Measurements from ENCODE around the gene LRCH1. TPM values are rescaled to one million over a fixed set of nuclear protein-coding genes. Genes with fewer than 3 reads are reported as not detected.

LRCH1 gene
- total and polyA plus RNA-seq, 2 of the 4 experiments (the other 2 are of a cell fraction): 7.0 to 8.8 TPM

DNA sequence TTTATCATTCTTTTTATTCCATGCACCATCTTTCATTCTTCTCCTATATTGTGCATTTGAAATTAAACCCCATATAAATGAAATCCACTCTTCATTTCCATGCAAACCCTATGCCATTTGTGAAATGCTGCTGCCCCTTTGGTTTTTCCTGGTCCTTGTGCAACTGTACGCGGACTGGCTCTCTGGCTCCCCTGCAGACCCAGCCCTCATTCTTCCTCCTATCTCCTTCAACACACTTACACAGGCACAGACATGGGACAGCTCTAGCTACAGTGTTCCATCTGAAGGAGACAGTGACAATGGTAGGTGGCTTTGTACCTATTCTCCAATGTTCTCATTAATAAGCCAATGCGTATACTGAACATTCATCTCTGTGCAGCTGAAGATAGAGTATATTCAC is 162.4 kb downstream of the LRCH1 start:
- H3K18ac ChIP-seq (ENCODE audit: low read depth, low read length): no peak overlapping the region
- ATAC-seq (ENCODE audit: low read depth): no peak
- H2AFZ ChIP-seq (replicated peaks; ENCODE audit: low read length, poor library complexity): no peak overlapping the region
- H3K9ac ChIP-seq (ENCODE audit: low read depth, low read length): no peak overlapping the region
- H2AK5ac ChIP-seq (ENCODE audit: low read depth, low read length): no peak overlapping the region
- TF ChIP-seq SMC3 (IDR thresholded peaks at IDR 0.05; ENCODE audit: low read depth, low read length): no peak
- no peak for TF ChIP-seq MXI1 (IDR thresholded peaks at IDR 0.05; ENCODE audit: borderline replicate concordance, low read depth, low read length)
- TF ChIP-seq RAD21 (IDR thresholded peaks at IDR 0.05; ENCODE audit: low read length): no peak
- TF ChIP-seq CHD1 (IDR thresholded peaks at IDR 0.05; ENCODE audit: low read depth, low read length): no peak
- no peak for TF ChIP-seq NFE2L2 (IDR thresholded peaks at IDR 0.05; ENCODE audit: low read depth, low read length)
- TF ChIP-seq RFX5 (IDR thresholded peaks at IDR 0.05; ENCODE audit: low read depth, low read length): no peak
- TF ChIP-seq, protein P1, sequence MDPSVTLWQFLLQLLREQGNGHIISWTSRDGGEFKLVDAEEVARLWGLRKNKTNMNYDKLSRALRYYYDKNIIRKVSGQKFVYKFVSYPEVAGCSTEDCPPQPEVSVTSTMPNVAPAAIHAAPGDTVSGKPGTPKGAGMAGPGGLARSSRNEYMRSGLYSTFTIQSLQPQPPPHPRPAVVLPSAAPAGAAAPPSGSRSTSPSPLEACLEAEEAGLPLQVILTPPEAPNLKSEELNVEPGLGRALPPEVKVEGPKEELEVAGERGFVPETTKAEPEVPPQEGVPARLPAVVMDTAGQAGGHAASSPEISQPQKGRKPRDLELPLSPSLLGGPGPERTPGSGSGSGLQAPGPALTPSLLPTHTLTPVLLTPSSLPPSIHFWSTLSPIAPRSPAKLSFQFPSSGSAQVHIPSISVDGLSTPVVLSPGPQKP (IDR thresholded peaks at IDR 0.05; ENCODE audit: borderline replicate concordance, low read depth, low read length): no peak
- TF ChIP-seq POLR2A (IDR thresholded peaks at IDR 0.05; ENCODE audit: low read depth, low read length): no peak
- TF ChIP-seq, protein P2, sequence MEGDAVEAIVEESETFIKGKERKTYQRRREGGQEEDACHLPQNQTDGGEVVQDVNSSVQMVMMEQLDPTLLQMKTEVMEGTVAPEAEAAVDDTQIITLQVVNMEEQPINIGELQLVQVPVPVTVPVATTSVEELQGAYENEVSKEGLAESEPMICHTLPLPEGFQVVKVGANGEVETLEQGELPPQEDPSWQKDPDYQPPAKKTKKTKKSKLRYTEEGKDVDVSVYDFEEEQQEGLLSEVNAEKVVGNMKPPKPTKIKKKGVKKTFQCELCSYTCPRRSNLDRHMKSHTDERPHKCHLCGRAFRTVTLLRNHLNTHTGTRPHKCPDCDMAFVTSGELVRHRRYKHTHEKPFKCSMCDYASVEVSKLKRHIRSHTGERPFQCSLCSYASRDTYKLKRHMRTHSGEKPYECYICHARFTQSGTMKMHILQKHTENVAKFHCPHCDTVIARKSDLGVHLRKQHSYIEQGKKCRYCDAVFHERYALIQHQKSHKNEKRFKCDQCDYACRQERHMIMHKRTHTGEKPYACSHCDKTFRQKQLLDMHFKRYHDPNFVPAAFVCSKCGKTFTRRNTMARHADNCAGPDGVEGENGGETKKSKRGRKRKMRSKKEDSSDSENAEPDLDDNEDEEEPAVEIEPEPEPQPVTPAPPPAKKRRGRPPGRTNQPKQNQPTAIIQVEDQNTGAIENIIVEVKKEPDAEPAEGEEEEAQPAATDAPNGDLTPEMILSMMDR (conservative IDR thresholded peaks at IDR 0.05; ENCODE audit: low read depth, low read length): no peak
- TF ChIP-seq BHLHE40 (IDR thresholded peaks at IDR 0.05; ENCODE audit: low read depth, low read length): no peak
- no peak for TF ChIP-seq MAZ (IDR thresholded peaks at IDR 0.05; ENCODE audit: borderline replicate concordance, low read depth, low read length)
- no peak for TF ChIP-seq MAFK (IDR thresholded peaks at IDR 0.05; ENCODE audit: low read depth, low read length)
- in situ Hi-C loops (cut with MboI; ENCODE audit: low sequenced_read_pairs): no loop called here
- dilution Hi-C loops (cut with HindIII; ENCODE audit: low sequenced_read_pairs, unreplicated experiment): no loop called here
- H2AK9ac ChIP-seq (replicated peaks; ENCODE audit: low read depth, low read length, poor library complexity): no peak overlapping the region
- no peak for DNase-seq
- peaks cover under 1% of the 10 kb centered on the region; the same call in 1 of the 2 replicates for H3K9me1 ChIP-seq (ENCODE audit: insufficient read depth, low read length)
- no peak overlapping the region for H4K91ac ChIP-seq (ENCODE audit: insufficient read depth, low read depth, low read length)
- 0 out of 2 replicates have a peak, but pooled peaks cover 1% of the 10 kb centered on the region for H3K4me1 ChIP-seq (ENCODE audit: control insufficient read depth, insufficient read depth, low read length)
- H3K56ac ChIP-seq (ENCODE audit: extremely low read depth, insufficient read depth, low read length): no peak overlapping the region
- no peak overlapping the region for H3K4me3 ChIP-seq (ENCODE audit: insufficient read depth, low read depth, low read length)
- no peak overlapping the region for H4K5ac ChIP-seq (ENCODE audit: low read depth, low read length)
- no peak overlapping the region for H3K4me2 ChIP-seq (ENCODE audit: low read depth, low read length)
- no peak overlapping the region for H2BK20ac ChIP-seq (ENCODE audit: low read depth, low read length)
- WGBS, 2 experiments (ENCODE audit: extremely low coverage in 2 of 2, insufficient read length in 1 of 2): no CpG with 5 or more reads among the region's 3 CpGs
- no peak overlapping the region for H3K23ac ChIP-seq (ENCODE audit: low read depth, low read length)
- no peaks in the 10 kb centered on the region for H4K20me1 ChIP-seq (ENCODE audit: insufficient read depth, low read length)
- no peak overlapping the region for H4K8ac ChIP-seq (ENCODE audit: low read depth in 2 of 2, low read length in 2 of 2)
- intact Hi-C loops (cut with micrococcal nuclease): no loop called here
- H3K36me3 ChIP-seq (ENCODE audit: control insufficient read depth, insufficient read depth, low read length): peaks cover 11% of the 10 kb centered on the region
- H3K14ac ChIP-seq (replicated peaks; ENCODE audit: low read depth, low read length): no peak overlapping the region
- no peaks in the 10 kb centered on the region for H3K9me3 ChIP-seq (ENCODE audit: control insufficient read depth, insufficient read depth, low read length)
- H2BK5ac ChIP-seq (ENCODE audit: low read depth, low read length, poor library complexity, severe bottlenecking): no peak overlapping the region
- no peaks in the 10 kb centered on the region for H3K27me3 ChIP-seq (ENCODE audit: control insufficient read depth, insufficient read depth, low read length)
- no TSS peak for BruUV-seq (replicated peaks)
- no peak overlapping the region for H3K4ac ChIP-seq (ENCODE audit: low read depth, low read length)
- no peaks in the 10 kb centered on the region for H3K79me1 ChIP-seq (ENCODE audit: low read depth in 1 of 2, low read length in 2 of 2)
- CTCF ChIA-PET: no interaction called here
- no peak overlapping the region for H2BK120ac ChIP-seq (ENCODE audit: low read depth, low read length)
- H2BK15ac ChIP-seq (ENCODE audit: low read depth, low read length): no peak overlapping the region
- no peak overlapping the region for H3K27ac ChIP-seq (ENCODE audit: insufficient read depth, low read length)
- POLR2A ChIA-PET (ENCODE audit: unreplicated experiment): no interaction called here
